Body of pancreas (tissue), 4 donors: Measurements from ENCODE around the gene GALNT14.

ENCODE experiments used
- CTCF ChIP-seq, 7 experiments: fragments of 450-650 bp in 4 of 7; fragments of 200-600 bp in 3 of 7; sonication (generic) in 3 of 7; IDR thresholded peaks; one replicate each; pipeline ENCODE4 v1.5.1; 2016 to 2019; ENCODE audit warnings: antibody characterized with exemption in 7 of 7
- POLR2A ChIP-seq, 3 donors: fragments of 450-650 bp; IDR thresholded peaks; one replicate each; pipeline ENCODE4 v1.6.1; 2016; ENCODE audit warnings: antibody characterized with exemption in 3 of 3, mild to moderate bottlenecking in 2 of 3

- TF ChIP-seq CTCF (IDR thresholded peaks at IDR 0.05) (no peak), POLR2A (IDR thresholded peaks at IDR 0.05) (no peak)
These were observed 27.8 kb downstream of the GALNT14 start for GRCh38 chr2:31110431-31110830.
